H4 (cell line): ENCODE measurements around the gene RMP24. TPM values are rescaled to one million over a fixed set of nuclear protein-coding genes. Genes with fewer than 3 reads are reported as not detected.

Source experiments
- total RNA-seq: library from RNA; depleted of rRNA; stranded (reverse); fragments of >200 nt; shearing (Covaris generic); gene quantifications from 2 replicates; pipeline ENCODE4 v1.2.3, GENCODE V29; 2014; rRNA removed

Gene RMP24

Other genes with a start within 250 kb of the RMP24 start
- 39.1 and 44.6 TPM in 2 replicates for gene RPRD1A, start 94.9 kb downstream of the RMP24 start, total RNA-seq
- gene SLC39A6, start 156.7 kb downstream of the RMP24 start, total RNA-seq, result 79.4 and 82.4 TPM in 2 replicates
- 41.3 and 62.3 TPM in 2 replicates for gene ELP2, start 157.2 kb downstream of the RMP24 start, total RNA-seq
- 18.7 and 19.0 TPM in 2 replicates for gene MOCOS, start 214.8 kb downstream of the RMP24 start, total RNA-seq